Activated effector memory CD4-positive, alpha-beta T cell treated with anti-CD3 and anti-CD28 coated beads, Interleukin-2, amount 50 U/mL, for 16 hours (primary cell): ENCODE data around the gene HIVEP3.
A peak's percentile ranks its signal among the peaks of the same experiment; 100 is the strongest.

ENCODE experiments used
- DNase-seq: peaks from one replicate; pipeline ENCODE4 v3.0.0-alpha.2; 2020

The HIVEP3 gene

GRCh38 chr1:41573194-41573593 lies 345.5 kb downstream of the HIVEP3 start:
- no peak for DNase-seq

- no peak for DNase-seq
These were observed 346.5 kb downstream of the HIVEP3 start for GRCh38 chr1:41572224-41572623.

GRCh38 chr1:41571041-41571440 lies 347.7 kb downstream of the HIVEP3 start:
- peak; percentile 44 for DNase-seq

- DNase-seq: peak; percentile 41
These were observed 350.5 kb downstream of the HIVEP3 start for GRCh38 chr1:41568204-41568603.

- peak; percentile 21 for DNase-seq
These were observed 351.8 kb downstream of the HIVEP3 start for GRCh38 chr1:41566969-41567368.

- DNase-seq: peak; percentile 49
These were observed 352.3 kb downstream of the HIVEP3 start for GRCh38 chr1:41566274-41566885.

- peak; percentile 43 for DNase-seq
These were observed 353.8 kb downstream of the HIVEP3 start for GRCh38 chr1:41564741-41565475.

- peak; percentile 21 for DNase-seq
These were observed 356.4 kb downstream of the HIVEP3 start for GRCh38 chr1:41562328-41562727.

GRCh38 chr1:41560931-41561330 lies 357.8 kb downstream of the HIVEP3 start:
- DNase-seq: no peak

- no peak for DNase-seq
These were observed 358.2 kb downstream of the HIVEP3 start for GRCh38 chr1:41560496-41560895.

- peak; percentile 31 for DNase-seq
These were observed 359.4 kb downstream of the HIVEP3 start for GRCh38 chr1:41559331-41559730.

GRCh38 chr1:41558761-41559171 lies 360.0 kb downstream of the HIVEP3 start:
- DNase-seq: peak; percentile 56

GRCh38 chr1:41557751-41558455 lies 360.8 kb downstream of the HIVEP3 start:
- peak; percentile 55 for DNase-seq

GRCh38 chr1:41554746-41555145 lies 364.0 kb downstream of the HIVEP3 start:
- peak; percentile 45 for DNase-seq

GRCh38 chr1:41547781-41548560 lies 370.8 kb downstream of the HIVEP3 start:
- DNase-seq: peak; percentile 46

- peak; percentile 60 for DNase-seq
These were observed 371.4 kb downstream of the HIVEP3 start for GRCh38 chr1:41547336-41547735.

GRCh38 chr1:41546833-41547135 lies 371.9 kb downstream of the HIVEP3 start:
- DNase-seq: no peak

- DNase-seq: peak; percentile 59
These were observed 372.5 kb downstream of the HIVEP3 start for GRCh38 chr1:41545996-41546832.

GRCh38 chr1:41542196-41542930 lies 376.4 kb downstream of the HIVEP3 start:
- DNase-seq: peak; percentile 57

GRCh38 chr1:41541592-41541952 lies 377.1 kb downstream of the HIVEP3 start:
- DNase-seq: no peak

GRCh38 chr1:41540886-41541591 lies 377.7 kb downstream of the HIVEP3 start:
- peak; percentile 60 for DNase-seq
